Subcutaneous adipose tissue (tissue), 4 donors: ENCODE measurements around the gene STK26. TPM values are rescaled to one million over a fixed set of nuclear protein-coding genes. Genes with fewer than 3 reads are reported as not detected.

Source experiments
- CTCF ChIP-seq: fragments of 450-650 bp; IDR thresholded peaks from one replicate; pipeline ENCODE4 v1.5.1; 2016; ENCODE audit warnings: low read depth, mild to moderate bottlenecking, control low read depth, antibody characterized with exemption, moderate library complexity
- total RNA-seq, 4 donors: library from RNA; depleted of rRNA; stranded (reverse); fragments of >200 nt; gene quantifications; one replicate each; pipeline ENCODE4 v1.1.0, GENCODE V29; 2016

The STK26 gene
- total RNA-seq, 4 donors from 2014 or later: 5.4 to 8.4 (median 7.3) TPM

- no peak for TF ChIP-seq CTCF
These were observed 96.9 kb downstream of the STK26 start for GRCh38 chrX:132119821-132120515.

GRCh38 chrX:132120913-132121312 lies 97.8 kb downstream of the STK26 start:
- no peak for TF ChIP-seq CTCF

Other genes with a start within 250 kb of the STK26 start
- under 1 TPM in 1 of 4 donors, not detected in 3; 0.17 TPM for gene FRMD7, start 104.7 kb downstream of the STK26 start, total RNA-seq
- 10 to 100 TPM; 22.9 to 26.9 (median 26.2) TPM for gene RAP2C, start 196.1 kb downstream of the STK26 start, total RNA-seq